HuH-7.5 (cell line): ENCODE data around the gene ATP1A4.
"Not testable (repeated sequence)": the region's sequence is repeated elsewhere in the genome, so short reads cannot be mapped to it uniquely, and the experiment has no call there.

Experiments
- DNase-seq: peaks from one replicate; pipeline ENCODE4 v3.0.0; 2011; ENCODE audit warnings: low spot score

Gene ATP1A4

DNA sequence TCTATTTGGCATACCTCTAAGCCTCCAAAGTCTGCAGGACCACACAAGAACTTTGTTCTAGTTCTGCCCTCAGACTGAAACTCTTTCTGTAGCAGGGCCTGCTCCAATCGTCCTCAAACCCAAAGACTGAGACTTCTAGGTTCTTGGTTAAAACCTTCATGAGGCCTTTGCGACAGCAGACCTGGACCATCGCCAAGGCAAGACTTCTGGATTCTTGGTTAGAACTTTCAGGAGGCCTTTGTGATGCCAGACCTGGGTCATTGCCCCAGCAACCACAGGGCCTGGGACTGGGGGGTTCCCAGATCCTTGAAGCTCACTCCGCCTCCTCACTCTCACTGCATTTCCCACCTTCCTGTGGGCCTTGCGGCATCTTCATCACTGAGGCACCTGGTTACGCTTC lies at the start of gene ATP1A4:
Gene ATP1A4, plus strand, starts transcription at position 301 of the 400 bp plus-strand sequence. CDS start 438 bp downstream, outside the sequence.
- DNase-seq: no peak

DNA sequence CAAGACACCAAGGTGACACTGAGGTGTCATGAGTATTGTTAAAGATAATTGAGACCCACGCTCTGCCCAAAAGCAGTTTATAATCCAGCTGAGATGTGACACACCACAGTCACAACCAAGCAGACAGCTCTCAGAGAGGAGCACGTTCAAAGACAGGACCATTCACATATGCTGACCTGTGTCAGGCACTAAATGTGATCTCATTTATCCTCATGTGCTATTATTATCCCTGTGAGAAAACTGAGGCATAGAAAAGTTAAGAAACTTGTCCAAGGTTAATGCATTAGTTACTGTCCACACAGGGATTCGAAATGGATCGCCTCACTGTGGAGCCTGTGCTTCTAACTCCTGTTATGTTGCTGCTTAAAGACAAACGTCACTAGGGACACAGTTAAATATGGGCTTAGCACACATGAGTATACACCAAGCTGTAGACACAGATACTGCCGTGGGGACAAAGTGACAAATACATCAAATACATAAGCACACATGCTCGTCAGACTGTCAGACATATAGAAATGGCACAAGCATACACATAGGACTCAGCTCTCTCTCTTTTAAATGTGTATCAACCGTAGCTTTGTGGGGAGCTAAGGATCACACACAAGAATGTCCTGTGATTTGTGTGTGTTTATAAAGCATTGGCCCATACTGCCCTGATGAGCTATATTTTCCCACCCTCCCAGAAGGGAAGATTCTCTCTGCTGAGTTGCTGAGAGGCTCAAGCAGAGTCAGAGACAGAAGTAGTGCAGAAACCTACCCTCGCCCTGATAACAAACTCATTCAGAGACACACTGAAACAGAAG lies 49.5 kb upstream of the ATP1A4 start:
- DNase-seq: no peak

DNA sequence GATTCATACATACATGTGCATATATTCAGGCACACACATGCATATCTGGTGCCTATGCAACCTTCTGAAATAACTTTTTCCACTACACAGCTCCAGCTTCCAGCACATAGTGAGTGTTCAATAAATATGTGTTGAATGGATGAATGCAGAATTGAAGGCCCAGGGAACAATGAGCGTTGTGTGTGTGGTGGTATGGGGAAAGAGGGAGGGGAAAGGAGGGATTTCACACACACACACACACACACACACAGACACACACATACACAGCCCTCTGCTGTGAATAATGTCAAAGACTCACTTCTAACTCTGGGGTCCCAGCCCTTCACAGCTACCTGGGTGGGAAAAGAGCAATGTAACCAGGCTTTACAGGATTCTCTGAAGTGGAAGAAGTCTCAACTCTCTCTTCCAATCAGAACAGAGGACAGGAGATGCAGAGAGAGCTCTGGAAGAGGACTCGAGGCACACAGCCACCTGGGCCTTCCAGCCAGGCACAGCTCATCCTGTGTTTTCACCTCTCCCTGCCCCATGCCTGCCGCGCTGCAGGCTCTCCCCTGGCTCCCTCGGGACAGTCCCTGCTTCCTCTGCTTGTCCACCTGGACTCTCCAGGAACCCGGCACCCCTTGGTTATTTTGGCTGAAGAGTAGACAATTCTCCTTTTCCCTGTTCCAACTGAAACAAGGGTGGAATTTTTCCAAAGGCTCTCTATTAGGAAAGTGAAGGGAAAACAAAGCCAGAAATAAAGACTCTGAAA lies 47.6 kb upstream of the ATP1A4 start:
- DNase-seq: no peak

DNA sequence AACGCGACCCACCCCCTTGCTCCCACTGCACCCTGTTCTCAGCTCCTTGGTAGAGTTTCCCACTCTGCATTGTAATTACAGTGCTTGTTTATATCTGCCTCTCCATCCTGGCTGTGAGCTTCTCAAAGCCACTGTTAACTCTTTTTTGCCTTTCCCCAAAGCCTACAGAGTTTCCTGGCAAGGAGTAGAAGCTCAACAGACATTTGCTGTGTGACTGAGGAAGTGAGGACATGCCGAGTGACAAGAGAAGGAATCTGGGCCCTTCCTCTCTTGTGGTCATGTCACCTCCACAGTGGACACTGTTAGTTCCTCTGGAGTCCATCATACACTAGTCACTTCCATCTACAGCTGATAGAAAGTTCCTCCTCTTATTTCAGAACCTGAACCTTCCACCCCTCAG lies 46.9 kb upstream of the ATP1A4 start:
- DNase-seq: no peak

DNA sequence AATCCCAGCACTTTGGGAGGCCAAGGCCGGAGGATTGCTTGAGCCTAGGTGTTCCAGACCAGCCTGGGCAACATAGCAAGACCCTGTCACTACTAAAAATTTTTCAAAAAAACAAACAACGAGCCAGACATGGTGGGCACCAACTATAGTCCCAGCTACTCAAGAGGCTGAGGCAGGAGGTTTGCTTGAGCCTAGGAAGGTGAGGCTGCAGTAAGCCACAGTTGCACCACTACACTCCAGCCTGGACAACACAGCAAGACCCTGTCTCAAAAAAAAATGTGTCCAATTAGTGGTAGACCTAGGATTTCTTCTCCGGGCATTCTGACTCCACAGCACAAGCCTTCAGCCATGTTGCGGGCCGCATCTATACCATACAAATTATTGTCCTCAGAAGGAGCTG lies 46.2 kb upstream of the ATP1A4 start:
- DNase-seq: no peak

DNA sequence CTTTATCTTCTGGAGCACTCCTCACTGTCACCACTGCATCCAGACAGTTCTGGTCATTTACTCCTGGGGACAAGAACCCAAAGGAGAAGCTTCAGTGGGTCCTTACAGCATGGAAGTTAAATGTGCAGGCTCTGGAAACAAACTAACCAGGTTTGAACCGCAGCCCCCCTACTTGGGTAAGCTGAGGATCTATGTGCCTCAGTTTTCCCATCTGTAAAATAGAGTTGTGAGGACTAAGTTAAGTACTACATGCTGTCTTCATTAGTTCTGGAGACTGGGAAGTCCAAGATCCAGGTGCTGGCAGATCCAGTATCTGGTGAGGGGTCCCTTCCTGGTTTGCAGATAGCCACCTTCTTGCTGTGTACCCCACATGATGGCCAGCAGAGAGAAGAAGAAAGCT lies 43.9 kb upstream of the ATP1A4 start:
- DNase-seq: no peak

DNA sequence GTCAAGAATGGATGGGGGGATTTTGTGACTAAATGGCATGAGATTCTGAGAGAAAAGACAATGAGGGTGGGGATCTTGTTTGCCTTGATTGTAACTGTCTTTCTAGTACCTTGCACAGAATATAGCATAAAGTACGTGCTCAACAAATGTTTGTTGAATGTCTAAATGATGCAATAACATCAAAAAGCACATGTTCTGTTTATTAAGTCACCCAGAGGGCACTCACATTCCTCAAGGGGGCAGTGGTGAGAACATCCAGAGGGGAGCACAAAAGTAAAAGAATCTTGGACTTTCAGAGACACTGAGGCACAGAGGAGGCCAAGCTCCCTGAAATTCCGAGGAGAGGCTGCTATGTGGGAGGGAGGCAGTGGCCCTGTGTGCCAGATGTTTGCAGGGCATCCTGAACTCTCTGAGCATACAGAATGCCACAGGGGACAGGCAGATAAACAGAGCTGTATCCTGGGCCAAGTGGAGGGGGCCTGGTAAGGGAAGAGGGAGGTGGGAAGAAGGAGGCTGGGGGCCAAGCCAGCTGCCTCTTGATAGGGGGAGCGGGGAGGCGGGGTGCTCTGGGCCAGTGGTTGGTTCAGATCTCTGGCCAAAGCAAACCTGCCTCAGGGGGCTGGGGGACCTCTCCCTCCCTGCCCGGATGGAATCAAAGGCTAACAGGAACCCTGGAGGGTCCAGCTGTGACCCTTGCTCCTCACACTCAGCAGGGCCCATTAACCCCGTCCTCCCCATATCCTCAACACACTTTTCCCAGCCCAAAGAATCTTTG lies 42.3 kb upstream of the ATP1A4 start:
- DNase-seq: no peak

DNA sequence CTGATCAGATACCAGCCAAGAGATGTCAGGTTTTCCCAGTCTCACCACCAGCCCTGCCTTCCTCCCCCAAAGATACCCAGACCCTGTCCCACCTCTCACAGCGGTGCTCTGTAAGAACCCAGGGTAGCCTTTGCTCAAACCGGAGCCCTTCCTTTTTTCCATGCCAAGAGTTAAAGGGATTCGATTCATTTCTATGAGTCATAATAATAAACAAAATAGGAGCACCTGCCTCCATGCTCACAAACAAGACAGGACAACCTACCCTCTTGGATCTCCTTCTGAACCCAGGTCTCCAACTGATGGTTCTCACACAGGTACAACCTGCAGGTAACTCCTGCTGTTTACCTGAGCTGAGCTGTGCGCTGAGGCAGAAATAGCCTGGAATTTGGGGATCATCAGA lies 41.7 kb upstream of the ATP1A4 start:
- no peak for DNase-seq

DNA sequence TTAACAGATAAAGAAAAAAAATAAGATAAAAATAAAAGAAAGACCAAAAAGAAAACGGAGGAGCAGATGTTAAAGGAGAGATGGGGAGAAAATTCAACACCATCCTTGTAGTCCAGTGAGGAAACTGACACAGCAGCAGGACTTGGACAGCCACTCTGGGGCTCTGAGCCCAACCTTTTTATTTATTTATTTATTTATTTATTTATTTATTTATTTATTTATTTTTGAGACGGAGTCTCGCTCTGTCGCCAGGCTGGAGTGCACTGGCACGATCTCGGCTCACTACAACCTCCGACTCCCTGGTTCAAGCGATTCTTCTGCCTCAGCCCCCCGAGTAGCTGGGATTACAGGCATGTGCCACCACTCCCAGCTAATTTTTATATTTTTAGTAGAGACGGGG lies 39.9 kb upstream of the ATP1A4 start:
- not testable (repeated sequence) for DNase-seq

DNA sequence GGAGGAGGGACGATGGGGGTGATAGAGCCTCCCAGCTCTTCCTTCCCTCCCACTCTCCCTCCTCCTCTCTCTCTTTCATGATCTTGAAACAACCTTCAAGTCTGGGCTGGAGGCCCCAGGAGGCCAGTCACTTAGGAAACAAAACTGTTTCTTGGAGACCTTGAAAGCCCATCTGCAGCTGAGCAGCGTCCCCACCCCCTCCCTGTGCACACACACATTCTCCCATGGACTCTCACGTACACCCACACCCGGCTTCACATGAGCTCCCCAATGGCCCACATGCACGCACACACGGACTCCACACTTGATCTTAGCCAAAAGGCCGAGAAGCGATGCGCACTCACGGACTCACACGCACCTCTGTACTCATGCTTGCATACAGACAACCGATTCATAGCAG lies 39.0 kb upstream of the ATP1A4 start:
- no peak for DNase-seq

DNA sequence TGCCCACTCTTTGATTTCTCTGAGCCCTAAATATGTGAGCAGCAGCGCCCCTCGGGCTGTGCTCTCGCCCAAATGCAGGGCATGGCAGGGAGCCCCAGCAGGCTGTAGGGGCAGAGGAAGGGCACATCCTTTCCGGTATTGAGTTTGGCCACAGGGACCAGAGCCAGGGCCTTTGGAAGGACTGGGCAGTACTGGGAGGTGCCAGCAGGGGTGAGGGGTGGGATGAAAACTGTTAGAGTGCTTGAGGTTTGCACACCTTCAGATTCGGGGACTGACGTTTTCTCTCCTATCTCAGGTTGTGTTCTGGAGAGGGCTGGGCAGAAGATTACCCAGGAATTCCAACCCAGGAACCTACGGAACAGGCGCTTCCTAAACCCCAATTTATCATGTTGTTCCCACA lies 38.0 kb upstream of the ATP1A4 start:
- no peak for DNase-seq

DNA sequence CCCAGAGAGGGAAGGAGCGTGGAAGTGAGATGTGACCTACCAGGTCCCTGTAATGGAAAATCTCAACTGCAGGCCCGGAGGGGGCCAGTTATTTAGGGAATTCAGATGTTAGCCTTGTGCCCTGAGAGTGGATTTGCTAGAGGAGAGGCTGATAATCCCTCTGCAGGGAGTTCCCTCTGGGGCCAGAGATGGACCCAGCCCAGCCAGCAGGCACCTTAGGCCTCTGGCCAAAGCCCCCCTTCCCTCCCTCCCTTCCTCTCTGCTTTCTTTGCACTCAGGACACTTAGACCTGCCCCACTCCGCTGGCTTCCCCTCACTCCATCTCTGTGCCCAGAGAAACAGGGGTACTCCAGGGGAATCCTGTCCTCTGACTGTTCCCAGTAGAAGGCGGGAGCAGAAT lies 37.3 kb upstream of the ATP1A4 start:
- no peak for DNase-seq

DNA sequence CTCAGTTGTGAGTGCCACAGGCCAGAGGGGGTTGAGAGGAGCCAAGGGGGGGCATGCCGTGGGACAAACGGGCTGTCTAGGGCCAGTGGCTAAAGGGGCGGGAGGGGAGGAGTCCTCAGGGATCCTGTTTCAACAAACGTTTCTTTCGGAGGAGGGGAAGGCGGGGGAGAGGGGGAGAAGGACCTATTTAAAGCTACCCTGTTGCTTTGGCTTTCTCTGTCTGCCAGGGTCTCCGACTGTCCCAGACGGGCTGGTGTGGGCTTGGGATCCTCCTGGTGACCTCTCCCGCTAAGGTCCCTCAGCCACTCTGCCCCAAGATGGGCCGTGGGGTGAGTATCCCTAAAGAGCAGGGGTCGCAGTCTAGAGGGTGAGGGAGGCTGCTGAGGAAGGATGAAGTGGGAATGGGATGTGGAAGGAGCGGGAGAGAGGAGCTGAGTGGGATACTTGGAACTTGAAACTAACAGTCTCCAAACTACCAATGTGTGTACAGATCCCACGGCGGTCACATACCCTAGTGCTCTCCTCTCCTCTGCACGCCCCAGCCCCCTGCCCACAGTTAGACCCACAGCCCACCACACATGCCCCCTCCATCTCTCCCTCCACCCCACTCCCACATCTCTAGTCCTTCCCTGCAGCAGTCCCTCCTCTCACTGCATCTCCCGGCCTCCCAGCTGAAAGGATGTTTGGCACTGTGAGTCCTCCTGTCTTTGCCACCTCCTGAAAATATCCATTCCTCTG lies 35.7 kb upstream of the ATP1A4 start, which contains the start of gene ATP1A2:
Gene ATP1A2, plus strand, starts transcription at position 215 of the 738 bp plus-strand sequence. Its CDS starts 103 bp downstream, at position 318.
- no peak for DNase-seq

DNA sequence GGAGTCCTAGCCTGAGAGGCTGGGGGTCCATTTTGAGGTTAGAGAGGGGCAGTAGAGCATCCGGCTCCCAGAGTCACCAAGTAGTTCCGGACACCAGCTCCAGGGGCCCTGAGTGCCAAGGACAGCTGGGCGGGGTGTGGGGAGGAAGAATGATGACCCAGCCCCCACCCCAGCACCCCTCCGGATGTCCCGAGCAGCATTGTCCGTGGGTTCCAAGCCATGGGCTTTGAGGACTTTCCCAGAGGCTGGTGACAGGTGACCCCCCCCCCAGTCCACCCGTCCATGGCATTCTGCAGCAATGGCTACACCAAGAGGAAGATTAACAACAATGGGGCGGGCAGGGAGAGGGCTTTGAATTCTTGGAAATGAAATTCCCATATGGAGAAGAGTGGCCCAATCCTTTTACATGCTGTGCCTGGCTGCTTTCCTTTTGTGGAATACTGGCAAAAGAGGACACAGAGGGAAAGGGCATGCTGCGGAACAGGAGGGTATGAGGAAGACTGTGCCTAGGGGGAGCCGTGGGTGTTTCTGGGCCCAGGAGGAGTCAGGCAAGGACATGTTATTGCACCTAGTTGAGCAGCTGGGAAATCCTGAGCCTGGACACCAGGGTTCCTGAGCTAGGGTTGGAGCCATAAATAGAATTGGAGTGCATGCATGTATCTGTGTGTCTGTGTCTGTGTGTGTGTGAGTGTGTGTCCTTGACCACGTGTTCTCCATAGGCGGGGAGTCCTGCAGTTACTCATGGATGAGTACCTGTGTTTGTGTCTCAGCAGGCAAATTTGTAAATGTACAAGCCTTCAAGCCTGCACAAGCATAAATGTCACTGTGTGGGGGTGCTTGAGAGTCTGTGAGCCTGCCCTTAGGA lies 34.9 kb upstream of the ATP1A4 start:
- DNase-seq: no peak

DNA sequence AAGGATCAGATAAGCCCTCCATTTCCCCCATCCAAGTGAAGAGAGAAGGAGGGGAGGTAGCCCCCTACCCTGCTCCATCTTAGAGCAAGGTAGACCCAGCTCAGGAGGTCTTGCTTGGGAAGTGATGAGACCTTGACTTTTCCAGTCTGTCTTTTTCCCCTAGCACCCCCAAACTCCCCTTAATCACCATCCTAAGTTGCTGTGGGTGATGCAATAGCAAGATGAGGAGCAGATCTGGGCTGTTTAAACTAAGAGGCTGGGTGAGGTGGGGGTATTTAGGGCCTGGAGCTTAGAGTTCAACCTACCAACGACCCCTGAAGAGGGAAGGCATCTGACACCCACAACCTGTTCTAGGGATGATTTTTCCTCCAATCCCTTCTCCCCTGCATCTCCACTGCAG lies 34.1 kb upstream of the ATP1A4 start:
- no peak for DNase-seq

DNA sequence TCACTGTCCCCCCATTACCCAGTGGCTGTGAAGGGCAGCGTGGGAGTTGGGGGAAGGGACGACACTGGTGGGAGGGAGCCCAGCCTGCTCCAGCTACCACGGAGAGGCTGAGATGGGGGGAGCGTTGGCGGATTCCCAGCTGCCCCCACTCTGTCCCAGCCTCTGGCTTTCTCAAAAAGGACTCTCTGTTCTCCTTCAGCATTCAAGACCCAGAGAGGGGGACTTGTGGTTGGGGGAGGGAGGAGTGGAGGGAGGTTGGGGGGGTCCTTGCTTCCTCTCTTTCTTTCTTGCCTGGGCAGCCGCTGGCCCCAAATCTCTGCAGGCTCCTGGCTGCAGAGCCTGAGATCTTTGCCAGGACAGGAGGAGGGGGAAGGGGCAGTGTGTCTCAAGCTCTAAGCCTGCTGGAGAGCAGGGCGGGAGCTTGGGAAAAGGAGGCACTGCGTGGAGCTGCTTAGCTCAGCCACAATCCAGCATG lies 33.7 kb upstream of the ATP1A4 start:
- DNase-seq: no peak

DNA sequence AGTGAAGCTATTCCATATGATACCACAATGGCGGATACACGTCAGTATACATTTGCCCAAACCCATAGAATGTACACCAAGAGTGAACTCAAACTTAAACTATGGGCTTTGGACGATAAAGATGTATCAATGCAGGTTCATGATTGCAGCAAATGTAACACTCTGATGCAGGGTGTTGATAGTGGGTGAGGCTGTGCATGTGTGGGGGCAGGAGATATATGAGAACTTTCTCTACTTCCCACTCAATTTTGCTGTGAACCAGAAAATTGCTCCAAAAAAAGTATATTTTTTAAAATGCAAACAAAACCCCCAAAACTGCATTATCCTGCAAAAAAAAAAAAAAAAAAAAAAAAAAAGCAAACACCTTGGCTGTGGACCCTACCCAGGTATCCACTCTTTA lies 32.5 kb upstream of the ATP1A4 start:
- no peak for DNase-seq

DNA sequence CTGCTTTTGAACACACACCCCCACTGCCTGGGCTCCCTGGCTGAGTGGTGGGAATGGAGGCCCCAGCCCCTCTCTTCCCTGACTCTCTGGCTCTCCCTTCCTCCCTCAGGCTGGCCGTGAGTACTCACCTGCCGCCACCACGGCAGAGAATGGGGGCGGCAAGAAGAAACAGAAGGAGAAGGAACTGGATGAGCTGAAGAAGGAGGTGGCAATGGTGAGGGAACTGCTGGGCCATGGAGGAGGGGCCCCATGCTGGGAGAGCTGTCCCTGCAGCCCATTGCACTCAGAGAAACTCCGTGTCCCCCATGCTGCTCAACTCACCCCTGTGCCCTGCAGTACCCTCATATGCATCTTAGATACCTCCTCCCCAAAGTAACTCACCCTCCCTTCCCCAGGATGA lies 30.6 kb upstream of the ATP1A4 start:
- DNase-seq: no peak

DNA sequence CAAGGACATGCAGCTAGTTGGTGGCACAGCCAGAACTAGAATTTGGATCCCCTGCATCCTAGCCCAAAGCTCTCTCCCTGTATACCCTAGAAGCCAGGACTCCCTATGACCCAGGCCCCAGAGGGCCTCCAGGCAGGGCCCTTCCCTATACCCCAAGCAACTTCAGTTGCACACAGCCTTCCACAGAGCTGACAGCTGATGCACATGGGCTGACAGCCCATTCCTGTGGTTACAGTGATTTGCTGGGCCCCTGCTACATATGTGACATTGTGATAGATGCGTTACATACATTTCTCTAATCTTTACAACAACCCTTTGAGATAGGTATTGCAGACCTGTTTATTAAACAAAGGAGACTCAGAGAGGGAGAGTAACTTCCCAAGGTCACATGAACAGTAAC lies 30.0 kb upstream of the ATP1A4 start:
- DNase-seq: no peak

DNA sequence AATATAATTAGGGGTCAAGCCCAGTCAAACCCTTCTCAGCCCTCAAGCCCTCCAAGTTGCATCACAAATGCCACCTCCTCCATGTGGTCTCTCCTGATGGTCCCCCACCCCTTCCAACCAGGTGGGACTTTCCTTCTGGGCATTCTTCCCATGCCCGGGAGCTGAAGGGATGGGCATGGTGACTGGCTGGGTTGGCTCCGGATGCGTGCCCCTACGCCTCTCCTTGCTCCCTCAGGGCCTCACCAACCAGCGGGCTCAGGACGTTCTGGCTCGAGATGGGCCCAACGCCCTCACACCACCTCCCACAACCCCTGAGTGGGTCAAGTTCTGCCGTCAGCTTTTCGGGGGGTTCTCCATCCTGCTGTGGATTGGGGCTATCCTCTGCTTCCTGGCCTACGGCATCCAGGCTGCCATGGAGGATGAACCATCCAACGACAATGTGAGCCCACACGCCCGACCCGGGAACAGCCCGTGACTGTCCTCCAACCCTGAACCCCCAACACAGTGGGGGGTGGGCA lies 28.4 kb upstream of the ATP1A4 start:
- DNase-seq: no peak

DNA sequence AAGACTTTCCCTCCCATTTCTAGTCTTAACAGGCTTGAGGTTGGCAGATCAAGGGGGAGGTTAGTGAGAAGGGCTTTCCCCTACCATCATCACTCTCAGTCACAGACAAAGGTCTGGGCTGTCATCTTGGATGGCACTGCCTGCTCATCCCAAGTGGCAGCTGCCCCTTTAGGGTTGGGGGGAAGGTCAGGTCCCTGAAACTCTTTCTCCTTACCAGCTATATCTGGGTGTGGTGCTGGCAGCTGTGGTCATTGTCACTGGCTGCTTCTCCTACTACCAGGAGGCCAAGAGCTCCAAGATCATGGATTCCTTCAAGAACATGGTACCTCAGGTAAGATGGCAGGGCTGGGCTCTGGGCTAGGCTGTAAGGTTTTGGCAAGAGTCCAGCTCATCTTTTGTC lies 27.7 kb upstream of the ATP1A4 start:
- DNase-seq: no peak
